ENCODE measurements around the gene TTC6.
"Not testable (repeated sequence)": the region's sequence is repeated elsewhere in the genome, so short reads cannot be mapped to it uniquely, and the experiment has no call there.

Gene TTC6

GRCh38 chr14:37594971-37595808 is at the start of gene TTC6, which contains the start of gene FOXA1:
Gene TTC6, plus strand, starts transcription at chr14:37595629. Its CDS starts 26,436 bp downstream, at chr14:37622065.
Gene FOXA1, minus strand, starts transcription at chr14:37595249. Its CDS starts 277 bp downstream, at chr14:37594972.
- FAIRE-seq, result no peak

DNA sequence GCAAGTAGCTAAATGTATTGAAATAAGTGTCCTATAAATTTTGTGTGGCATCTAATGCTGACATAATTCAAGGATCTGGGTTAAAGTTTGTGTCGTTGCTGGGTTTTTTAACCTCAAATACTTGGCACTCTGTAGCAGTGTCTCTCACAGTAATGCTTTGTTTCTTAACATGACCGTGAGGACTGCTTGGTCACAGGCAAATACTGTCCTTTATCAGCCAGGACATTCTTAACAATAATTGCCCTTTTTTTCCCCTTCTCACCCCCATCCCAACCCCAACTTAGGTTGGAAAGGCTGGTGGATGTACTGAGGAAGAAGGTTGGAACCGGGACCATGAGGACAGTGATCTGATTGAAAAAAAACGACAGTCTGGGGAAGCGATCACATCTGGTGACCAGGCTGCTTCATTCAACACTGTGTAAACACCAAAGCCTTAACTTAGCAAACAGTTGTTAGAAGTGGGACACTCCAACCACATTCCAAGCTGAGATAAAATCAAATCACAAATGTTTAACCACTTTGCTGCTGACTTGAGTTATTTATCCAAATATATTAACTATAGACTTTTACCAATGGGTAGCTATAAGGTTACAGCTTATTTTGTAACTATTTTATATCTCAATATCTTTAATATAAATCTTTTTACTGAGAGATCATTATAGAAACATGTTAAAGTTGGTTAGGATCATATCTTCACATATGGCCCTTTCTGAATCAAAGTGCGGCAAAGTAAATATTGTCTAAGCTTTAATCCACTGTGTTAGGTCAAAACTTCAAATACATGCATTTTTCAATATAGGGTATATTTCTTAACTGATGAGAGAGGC is 48.6 kb upstream of the TTC6 start:
- FAIRE-seq, result no peak

DNA sequence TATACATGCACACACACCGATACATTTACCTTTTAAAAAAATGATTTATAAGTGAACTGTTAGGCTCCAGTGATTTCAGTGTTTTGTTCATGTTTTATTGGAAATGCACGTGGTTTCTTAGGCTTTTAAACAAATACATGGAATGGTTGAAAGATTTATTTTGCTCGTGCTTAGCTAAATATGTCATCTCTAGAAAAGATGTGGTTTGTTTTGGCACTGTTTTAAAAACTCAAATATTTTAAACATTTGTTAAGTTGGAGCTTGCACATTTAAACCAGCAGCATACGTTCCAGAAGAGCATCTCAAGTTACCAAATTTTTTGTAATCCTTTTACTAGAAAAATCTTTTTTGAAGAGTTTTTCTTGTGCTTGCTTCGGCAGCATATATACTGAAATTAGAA is 44.9 kb upstream of the TTC6 start:
- no peak for FAIRE-seq

- peak; percentile 74 for FAIRE-seq
Measured at GRCh38 chr14:37551119-37551518, 44.3 kb upstream of the TTC6 start.

- no peak for FAIRE-seq
Measured at GRCh38 chr14:37553935-37554550, 41.4 kb upstream of the TTC6 start.

DNA sequence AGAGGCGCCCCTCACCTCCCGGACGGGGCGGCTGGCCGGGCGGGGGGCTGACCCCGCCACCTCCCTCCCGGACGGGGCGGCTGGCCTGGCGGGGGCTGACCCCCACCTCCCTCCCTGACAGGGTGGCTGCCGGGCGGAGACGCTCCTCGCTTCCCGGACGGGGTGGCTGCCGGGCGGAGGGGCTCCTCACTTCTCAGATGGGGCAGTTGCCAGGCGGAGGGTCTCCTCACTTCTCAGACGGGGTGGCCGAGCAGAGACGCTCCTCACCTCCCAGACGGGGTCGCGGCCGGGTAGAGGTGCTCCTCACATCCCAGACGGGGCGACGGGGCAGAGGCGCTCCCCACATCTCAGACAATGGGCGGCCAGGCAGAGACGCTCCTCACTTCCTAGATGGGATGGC is 39.8 kb upstream of the TTC6 start:
- FAIRE-seq, result not testable (repeated sequence)

- no peak for FAIRE-seq
Measured at GRCh38 chr14:37558740-37559139, 36.7 kb upstream of the TTC6 start.

DNA sequence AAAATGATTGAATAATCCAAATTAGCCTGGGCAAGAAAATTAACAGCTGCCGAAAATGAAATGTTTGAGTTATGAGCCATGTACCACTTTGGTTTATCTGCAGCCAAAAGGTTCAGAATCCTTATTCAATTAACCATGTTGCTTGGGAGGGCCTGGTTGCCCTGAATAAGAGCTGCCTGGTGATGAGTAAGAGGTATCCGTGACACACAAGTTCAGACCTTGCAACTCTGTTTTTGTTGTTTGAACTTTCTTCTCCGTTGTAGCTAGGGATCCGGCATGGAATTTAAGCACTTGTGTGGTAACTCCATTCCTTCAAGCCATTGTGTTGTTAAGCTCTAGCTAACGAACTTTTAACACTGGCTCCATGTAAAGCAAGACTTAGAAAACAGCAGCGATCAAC is 36.0 kb upstream of the TTC6 start:
- FAIRE-seq, result no peak

DNA sequence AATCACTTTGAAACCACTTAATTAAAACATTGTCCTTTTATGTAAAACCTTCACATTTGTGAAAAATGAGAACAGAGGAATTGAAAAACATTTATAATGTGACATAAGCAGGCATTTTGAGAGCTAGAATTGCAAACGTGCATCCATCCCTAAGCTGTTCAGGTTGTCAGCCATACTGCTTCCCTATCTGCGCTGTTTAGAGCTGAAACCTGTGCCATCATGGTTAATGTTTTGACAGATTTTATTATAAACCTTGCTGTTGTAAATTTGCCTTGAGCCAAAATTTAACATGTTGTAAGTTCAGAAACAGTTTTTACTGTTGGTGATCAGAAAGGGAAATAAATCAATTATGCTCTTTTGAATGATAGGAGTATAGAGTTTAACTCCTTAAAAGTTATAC is 32.2 kb upstream of the TTC6 start:
- no peak for FAIRE-seq

DNA sequence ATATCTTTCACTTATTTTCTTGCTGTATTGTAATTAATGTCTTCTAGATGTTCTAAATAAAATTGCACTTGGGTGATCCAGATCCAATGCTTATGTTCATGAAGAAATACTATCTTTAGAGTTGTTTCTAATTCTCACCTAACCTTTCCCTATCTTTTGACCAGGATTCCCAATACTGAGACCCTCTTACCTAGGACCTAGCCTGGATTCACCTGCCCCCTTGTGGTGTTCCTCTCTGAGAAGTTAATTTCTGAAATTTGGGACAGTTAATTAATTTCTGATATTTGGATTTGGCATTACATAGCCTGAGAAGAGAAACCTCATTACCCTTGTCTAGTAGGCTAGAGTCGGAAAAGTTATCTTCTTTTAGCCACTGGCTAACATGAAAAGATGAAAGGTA is 29.9 kb upstream of the TTC6 start:
- FAIRE-seq, result no peak

GRCh38 chr14:37566811-37567371 is 28.5 kb upstream of the TTC6 start:
- FAIRE-seq, result no peak

GRCh38 chr14:37569729-37570128 is 25.7 kb upstream of the TTC6 start:
- FAIRE-seq, result no peak

DNA sequence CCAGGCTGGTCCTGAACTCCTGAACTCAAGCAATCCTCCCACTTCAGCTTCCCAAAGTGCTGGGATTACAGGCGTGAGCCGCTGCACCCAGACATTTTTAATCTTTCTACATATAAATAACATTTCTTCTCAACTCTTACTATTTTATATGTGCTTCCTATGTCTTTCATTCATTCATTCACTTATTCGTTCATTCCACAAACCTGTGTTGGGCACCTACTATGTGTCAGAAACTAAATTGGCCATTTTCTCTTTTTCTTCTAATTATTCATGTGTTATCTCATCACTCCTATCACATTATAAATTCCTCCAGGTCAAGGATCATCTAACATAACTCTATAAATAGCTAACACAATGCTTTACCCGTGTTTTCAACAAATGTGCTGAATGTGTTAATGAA is 24.0 kb upstream of the TTC6 start:
- FAIRE-seq, result no peak

- no peak for FAIRE-seq
Measured at GRCh38 chr14:37573356-37573755, 22.1 kb upstream of the TTC6 start.

GRCh38 chr14:37579274-37579673 is 16.2 kb upstream of the TTC6 start:
- FAIRE-seq, result no peak

GRCh38 chr14:37580146-37580545 is 15.3 kb upstream of the TTC6 start:
- FAIRE-seq, result no peak

GRCh38 chr14:37583358-37584210 is 11.8 kb upstream of the TTC6 start:
- no peak for FAIRE-seq

- FAIRE-seq, result no peak
Measured at GRCh38 chr14:37584211-37585100, 11.0 kb upstream of the TTC6 start.

DNA sequence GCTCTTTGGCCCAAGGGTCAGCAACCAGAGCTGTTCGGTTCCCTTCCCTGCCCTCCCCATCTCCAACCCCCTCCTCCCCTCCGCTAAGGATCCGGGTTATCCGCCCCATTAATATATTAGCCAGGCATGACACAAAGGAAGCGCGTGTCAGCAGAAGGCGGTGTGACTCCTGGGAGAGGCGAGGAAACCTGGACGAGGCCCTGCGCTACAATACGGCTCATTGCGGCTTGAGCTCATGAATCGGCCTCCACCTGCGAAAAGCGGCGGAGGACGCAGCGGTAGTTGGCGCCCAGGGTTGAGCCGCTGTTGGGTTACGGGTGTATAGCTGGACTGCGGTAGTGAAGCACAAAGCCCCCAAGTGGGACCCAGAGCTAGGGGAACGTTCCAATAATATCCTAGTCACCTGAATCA is 10.3 kb upstream of the TTC6 start:
- FAIRE-seq, result no peak

DNA sequence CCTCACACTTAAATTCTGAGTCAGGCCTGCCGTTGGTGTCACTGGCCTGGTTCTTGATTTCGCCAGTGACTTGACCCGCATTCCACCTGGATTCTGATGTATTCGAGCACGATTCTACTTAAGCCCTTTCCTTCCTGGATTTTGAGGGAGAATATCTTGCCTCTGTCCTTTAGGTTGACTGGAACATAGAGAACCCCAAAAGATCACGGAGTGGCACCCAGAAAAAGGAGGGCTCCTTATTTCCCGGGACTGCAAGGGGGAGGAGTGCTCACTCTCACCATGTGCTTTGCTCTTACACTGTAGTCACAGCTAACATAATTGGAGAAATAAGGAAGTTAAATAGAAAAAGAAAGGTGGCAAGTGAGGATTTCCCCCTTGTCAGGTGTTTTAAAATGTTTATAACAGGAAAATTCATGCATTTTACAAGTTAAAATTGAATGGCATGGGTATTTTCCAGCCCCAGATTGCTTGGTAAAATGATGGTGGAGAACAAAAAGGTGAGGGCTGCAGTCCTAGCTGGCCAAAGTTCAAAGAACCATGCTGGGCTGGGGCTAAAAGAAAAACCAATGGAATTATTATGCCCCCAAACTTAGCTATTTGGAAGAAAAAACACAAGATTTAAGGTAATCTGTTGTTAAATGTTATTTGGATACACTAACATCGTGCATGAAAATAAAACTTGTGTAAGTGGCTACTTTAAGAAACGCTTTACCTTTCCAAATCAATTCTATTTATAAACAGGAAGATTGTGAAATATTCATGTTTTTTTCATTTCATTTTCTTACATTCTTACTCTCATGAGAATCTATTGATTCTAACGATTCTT is 9.2 kb upstream of the TTC6 start:
- no peak for FAIRE-seq
